Measurements from ENCODE around the gene PROM1. TPM values are rescaled to one million over a fixed set of nuclear protein-coding genes. Genes with fewer than 3 reads are reported as not detected.

The PROM1 gene
- total RNA-seq, 2 experiments from 2014 or later = not detected

GRCh38 chr4:16067515-16067914 lies 16.3 kb downstream of the PROM1 start:
- Histone ChIP-seq H3K27ac (ENCODE audit: low read depth, low read length, poor library complexity, severe bottlenecking) (no peak overlapping the region), H3K4me3 (ENCODE audit: low read depth, low read length, poor library complexity, severe bottlenecking) (no peak overlapping the region), H3K9me3 (ENCODE audit: low read length) (no peaks in the 10 kb centered on the region), H3K4me1 (ENCODE audit: insufficient read depth, low read length, poor library complexity, severe bottlenecking) (no peaks in the 10 kb centered on the region), H3K4me2 (ENCODE audit: low read length) (no peak overlapping the region), H3K79me2 (ENCODE audit: insufficient read depth, low read depth, low read length) (no peaks in the 10 kb centered on the region), H2AFZ (ENCODE audit: low read length) (no peak overlapping the region), H3K36me3 (ENCODE audit: insufficient read depth, low read length) (no peaks in the 10 kb centered on the region), H4K20me1 (ENCODE audit: insufficient read depth, low read length) (no peaks in the 10 kb centered on the region), H3K9me2 (ENCODE audit: insufficient read depth, low read length) (no peaks in the 10 kb centered on the region)
- intact Hi-C loops (cut with micrococcal nuclease; ENCODE audit: unreplicated experiment) = no loop called here
- no TSS peak for BruUV-seq (replicated peaks)
- ChIA-PET POLR2A (interaction anchor here (0.7 kb wide), 1 partner anchor 676 kb away, joined by 3 read pairs; no protein-coding TSS in a partner anchor), CTCF (ENCODE audit: unreplicated experiment) (no interaction called here)
- TF ChIP-seq EZH2phosphoT487 (IDR thresholded peaks at IDR 0.05; ENCODE audit: borderline replicate concordance, low read depth, low read length) (no peak), CTCF (conservative IDR thresholded peaks at IDR 0.05; ENCODE audit: low read length) (no peak)
- no peak for DNase-seq (ENCODE audit: low spot score)

- CTCF ChIA-PET (ENCODE audit: unreplicated experiment) = no interaction called here
- no TSS peak for BruUV-seq (replicated peaks)
Observed at GRCh38 chr4:16066586-16067128, 17.2 kb downstream of the PROM1 start.

More at GRCh38 chr4:16066586-16067128, 17.2 kb downstream of the PROM1 start:
- DNase-seq (ENCODE audit: low spot score) = no peak
- H3K9me2 ChIP-seq (ENCODE audit: insufficient read depth, low read length) = no peaks in the 10 kb centered on the region
- intact Hi-C loops (cut with micrococcal nuclease; ENCODE audit: unreplicated experiment) = no loop called here
- H3K27ac ChIP-seq (ENCODE audit: low read depth, low read length, poor library complexity, severe bottlenecking) = no peak overlapping the region
- no peaks in the 10 kb centered on the region for H3K79me2 ChIP-seq (ENCODE audit: insufficient read depth, low read depth, low read length)
- no peak overlapping the region for H3K4me2 ChIP-seq (ENCODE audit: low read length)
- H3K36me3 ChIP-seq (ENCODE audit: insufficient read depth, low read length) = no peaks in the 10 kb centered on the region
- no peaks in the 10 kb centered on the region for H3K4me1 ChIP-seq (ENCODE audit: insufficient read depth, low read length, poor library complexity, severe bottlenecking)
- H3K9me3 ChIP-seq (ENCODE audit: low read length) = no peaks in the 10 kb centered on the region
- TF ChIP-seq EZH2phosphoT487 (IDR thresholded peaks at IDR 0.05; ENCODE audit: borderline replicate concordance, low read depth, low read length) (no peak), CTCF (conservative IDR thresholded peaks at IDR 0.05; ENCODE audit: low read length) (no peak)
- no peak overlapping the region for H3K4me3 ChIP-seq (ENCODE audit: low read depth, low read length, poor library complexity, severe bottlenecking)
- no peaks in the 10 kb centered on the region for H4K20me1 ChIP-seq (ENCODE audit: insufficient read depth, low read length)
- POLR2A ChIA-PET = interaction anchor here (0.7 kb wide), 1 partner anchor 675 kb away, joined by 3 read pairs; no protein-coding TSS in a partner anchor
- H2AFZ ChIP-seq (ENCODE audit: low read length) = no peak overlapping the region

Measured in OCI-LY7 (cell line).